ENCODE data around the gene LRRC26.

The LRRC26 gene

GRCh38 chr9:137183980-137184595 lies 14.2 kb upstream of the LRRC26 start:
- no peak for DNase-seq (ENCODE audit: low read depth in 2 of 2)

- DNase-seq (ENCODE audit: low read depth in 2 of 2): no peak
Observed at GRCh38 chr9:137182836-137183235, 13.0 kb upstream of the LRRC26 start.

DNA sequence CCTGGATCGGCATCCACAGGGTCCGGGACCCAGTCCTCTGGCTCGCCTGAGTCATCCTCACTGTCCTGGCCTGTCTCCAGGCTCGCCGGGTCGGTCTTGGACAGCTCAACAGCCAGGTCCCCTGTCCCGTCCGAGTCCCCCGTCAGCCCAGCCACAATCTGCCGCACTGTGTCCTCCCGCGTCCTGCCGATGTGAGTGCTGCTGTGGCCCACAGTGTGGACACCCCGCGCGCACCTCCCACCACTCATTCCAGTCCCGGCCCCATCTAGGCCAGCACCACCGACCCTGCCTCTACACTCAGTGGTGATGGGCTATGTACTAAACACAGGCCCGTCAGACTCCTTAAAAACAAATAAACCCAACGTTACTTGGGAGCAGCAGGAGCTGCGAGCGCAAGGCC lies 11.8 kb upstream of the LRRC26 start:
- DNase-seq (ENCODE audit: low read depth in 2 of 2): no peak

- DNase-seq (ENCODE audit: low read depth in 2 of 2): no peak
Observed at GRCh38 chr9:137180491-137180890, 10.6 kb upstream of the LRRC26 start.

DNA sequence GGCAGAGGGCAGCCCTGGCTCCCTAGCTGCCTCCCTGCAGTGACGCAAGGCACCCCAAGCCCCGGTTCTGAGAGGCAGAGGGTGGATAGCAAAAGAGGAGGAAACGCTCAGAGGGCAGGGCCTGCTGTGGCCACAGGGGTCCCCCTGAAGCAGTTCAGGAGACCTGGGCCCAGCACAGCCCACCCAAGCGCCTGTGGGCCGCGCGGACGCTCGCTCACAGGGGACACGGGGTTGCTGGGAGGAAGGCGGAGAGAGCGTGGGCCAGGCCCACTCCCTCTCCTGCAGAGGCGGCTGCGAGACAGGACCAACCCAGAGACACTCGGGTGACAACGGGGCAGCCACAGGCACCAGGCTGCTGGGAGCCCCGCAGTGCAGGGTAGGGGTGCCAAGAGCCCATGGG lies 9.9 kb upstream of the LRRC26 start:
- no peak for DNase-seq (ENCODE audit: low read depth in 2 of 2)

DNA sequence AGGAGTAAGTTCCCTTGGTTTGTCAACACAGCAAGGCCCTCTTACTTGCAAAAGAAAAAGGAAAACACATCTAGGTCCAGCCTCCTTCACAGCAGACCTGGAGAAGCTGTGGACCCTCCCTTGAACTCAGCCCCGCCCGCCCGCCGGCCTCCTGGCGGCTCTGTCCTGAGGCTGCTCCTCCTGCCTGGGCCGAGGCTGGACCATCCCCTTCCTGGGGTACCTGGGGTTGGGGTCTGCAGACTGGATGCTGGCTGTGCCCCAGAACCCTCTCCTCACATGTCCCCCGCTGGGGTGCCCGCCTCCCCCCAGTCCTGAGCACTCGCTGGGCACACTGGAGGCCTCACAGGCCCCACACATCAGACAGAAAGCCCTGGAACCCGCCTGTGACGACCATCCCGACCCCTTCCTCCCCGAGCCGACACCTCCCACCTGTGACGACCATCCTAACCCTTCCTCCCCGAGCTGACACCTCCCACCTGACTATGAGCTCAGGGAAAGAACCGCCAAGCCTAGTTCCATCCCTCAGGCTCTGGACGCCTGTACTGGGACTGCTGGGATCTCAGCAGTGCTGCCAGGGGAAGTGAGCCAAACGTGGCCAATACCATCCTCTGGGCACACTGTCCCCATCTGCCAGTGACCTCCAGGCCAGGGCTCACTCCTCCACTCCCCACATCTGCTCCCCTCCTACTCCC lies 9.2 kb upstream of the LRRC26 start:
- no peak for DNase-seq (ENCODE audit: low read depth in 2 of 2)

- DNase-seq (ENCODE audit: low read depth in 2 of 2): no peak
Observed at GRCh38 chr9:137178201-137178938, 8.5 kb upstream of the LRRC26 start.

GRCh38 chr9:137176302-137177182 lies 6.7 kb upstream of the LRRC26 start:
- no peak for DNase-seq (ENCODE audit: low read depth in 2 of 2)

GRCh38 chr9:137175345-137175961 lies 5.6 kb upstream of the LRRC26 start:
- no peak for DNase-seq (ENCODE audit: low read depth in 2 of 2)

- DNase-seq (ENCODE audit: low read depth in 2 of 2): peak in 1 of 2 donors; percentile 16
Observed at GRCh38 chr9:137174722-137175293, 5.0 kb upstream of the LRRC26 start.

DNA sequence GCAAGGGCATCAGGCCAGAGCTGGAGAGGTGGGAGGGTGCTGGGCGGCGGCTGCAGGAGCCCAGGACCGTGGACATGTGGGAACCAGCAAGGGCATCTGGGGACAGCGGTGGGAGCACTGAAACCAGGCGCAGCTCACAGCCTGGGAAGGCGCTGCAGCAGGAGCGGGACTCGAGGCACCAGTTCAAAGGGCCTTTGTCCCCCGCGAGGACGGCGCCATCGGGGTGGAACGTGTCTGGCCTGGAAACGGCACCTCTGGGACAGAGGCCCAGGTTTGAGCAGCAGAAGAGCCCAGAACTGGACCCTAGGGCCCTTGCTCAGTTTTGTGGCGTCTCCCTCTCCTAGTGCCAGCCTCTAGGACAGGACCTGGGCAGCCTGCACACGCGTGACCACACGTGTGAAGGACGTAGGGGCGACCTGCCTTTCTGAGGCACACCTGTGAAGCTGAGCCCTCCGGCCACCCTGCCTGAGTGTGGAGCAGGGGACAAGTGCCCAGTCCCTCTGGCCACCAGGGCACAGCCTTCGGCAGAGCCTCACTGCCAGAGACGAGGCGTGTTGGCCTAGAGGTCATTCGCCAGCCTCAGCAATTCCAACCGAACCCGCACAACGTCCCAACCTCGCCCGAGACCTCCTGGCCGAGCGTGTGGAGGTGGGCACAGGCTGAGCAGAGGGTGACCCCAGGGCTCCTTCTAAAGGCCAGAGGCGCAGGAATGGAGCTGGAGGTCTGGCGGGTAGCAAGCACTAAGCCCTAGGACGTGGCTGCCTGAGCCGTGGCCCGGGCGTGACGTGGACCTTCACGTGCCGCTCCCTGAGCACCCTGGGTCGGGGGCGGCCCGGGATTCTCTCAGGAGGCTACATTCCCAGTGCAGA lies 4.2 kb upstream of the LRRC26 start:
- DNase-seq (ENCODE audit: low read depth in 2 of 2): no peak

GRCh38 chr9:137172901-137173795 lies 3.3 kb upstream of the LRRC26 start:
- DNase-seq (ENCODE audit: low read depth in 2 of 2): no peak

DNA sequence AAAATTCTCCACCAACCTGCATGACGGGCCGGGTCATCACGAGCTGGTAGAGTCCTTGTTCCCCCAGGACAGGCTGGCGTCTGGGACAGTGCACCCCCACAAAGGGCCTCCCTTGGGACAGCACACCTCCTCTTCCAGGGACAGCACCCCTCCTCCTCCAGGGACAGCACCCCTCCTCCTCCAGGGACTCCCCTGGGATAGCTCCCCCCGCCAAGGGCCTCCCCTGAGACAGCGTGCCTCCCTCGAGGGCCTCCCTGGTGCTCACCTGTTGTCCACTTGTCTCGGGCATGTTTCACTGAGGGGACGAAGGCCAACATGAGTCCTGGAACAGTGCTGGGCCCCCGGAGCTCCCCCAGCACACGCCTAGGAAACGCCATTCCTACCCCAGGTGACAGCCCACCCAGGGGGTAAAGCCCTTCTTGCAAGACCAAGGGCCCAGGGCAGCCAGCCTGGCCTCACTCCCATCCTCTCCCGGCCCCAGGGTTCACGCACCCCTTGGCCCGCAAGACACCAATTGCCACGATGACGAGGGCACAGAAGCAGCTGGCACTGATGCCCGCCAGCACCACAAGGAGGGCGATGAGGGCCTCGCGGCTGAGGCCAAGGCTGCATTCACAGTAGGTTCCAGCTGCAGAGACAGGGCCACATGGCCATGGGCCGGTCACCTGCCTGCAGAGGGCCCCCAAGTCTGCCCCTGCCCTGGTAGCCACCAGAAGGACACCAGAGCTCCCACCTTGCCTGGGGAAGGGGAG lies 1.5 kb upstream of the LRRC26 start:
- no peak for DNase-seq (ENCODE audit: low read depth in 2 of 2)

GRCh38 chr9:137170486-137171148 lies 766 bp upstream of the LRRC26 start:
- DNase-seq (ENCODE audit: low read depth in 2 of 2): no peak

DNA sequence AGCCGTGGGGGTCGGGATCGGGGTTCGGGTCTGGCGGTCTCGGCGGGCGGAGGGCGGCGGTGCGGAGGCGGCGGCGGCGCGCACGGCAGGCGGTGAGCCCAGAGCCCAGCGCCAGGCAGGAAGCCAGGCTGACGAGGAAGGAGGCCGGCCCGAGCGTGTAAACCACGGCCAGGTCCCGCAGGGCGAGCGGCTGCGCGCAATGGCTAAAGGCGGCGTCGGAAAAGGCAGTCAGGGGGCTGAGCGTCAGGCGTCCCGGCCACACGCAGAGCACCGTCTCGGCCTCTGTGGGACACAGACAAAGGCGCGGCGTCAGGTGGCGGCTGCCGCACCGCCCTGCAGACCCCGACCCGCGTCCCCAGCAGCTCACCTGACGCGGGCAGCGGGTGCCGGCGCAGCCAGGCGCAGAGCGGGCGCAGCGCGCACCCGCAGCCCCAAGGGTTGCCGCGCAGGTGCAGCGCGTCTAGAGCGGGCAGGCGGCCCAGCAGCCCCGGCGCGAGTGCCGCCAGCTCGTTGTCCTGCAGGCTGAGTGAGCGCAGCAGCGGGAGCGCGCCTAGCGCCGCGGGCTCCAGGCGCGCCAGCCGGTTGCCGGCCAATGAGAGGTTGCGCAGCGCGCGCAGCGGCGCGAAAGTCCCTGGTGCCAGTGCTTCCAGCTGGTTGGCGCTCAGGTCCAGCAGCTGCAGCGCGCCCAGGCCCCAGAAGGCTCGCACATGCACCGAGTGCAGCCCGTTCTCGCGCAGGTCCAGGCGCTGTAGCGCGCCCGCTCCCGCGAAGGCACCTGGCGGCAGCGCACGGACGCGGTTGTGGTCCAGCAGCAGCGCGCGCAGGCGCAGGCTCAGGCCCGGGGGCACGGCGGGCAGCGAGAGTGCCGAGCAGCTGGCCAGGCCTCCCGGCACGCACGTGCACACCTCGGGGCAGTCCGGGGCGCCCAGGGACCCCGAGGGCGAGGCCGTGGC lies 671 bp downstream of the LRRC26 start:
- no peak for DNase-seq (ENCODE audit: low read depth in 2 of 2)

GRCh38 chr9:137168573-137168903 lies 1.3 kb downstream of the LRRC26 start:
- no peak for DNase-seq (ENCODE audit: low read depth in 2 of 2)

Measured in activated CD8-positive, alpha-beta memory T cell treated with anti-CD3 and anti-CD28 coated beads for 4 hours (primary cell).